ENCODE results near the gene DPYSL4.

The DPYSL4 gene

DNA sequence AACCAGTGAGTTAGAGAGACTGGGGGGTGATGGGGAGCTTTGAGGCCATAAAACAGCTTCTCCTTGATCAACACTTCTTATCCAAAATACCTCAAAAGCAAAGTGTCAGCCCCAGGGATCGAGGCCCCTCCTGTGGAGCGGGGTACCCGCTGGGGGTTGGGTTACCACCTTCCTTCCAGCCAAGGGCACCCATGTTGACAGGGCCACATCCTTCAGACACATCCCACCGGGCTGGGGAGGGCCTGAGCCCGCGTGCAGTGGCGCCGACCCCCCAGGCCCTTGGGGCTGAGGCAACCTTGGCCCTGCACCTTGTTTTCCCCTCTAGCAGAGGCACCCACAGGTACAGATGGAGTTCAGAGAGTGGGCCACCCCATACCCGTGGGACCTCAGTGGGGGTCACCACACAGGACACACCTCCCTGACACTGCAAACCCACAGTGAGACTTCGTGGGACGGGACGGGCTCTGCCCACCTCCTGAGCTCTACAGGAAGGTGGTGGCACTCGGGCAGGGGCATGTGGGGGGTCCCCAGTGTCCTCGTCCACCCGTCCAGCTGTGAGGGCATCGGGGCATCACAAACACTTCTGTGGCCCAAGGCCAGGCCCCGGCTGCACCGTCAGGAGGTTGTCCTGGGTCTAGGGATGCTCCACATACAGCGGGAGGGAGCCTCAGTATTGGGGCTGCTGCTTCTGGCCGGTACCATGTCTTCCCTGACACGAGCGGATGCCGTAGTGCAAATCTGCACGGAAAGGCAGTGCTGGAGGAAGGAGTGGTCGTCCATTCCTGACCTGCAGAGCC is 10.7 kb downstream of the DPYSL4 start:
- DNase-seq: no peak

DNA sequence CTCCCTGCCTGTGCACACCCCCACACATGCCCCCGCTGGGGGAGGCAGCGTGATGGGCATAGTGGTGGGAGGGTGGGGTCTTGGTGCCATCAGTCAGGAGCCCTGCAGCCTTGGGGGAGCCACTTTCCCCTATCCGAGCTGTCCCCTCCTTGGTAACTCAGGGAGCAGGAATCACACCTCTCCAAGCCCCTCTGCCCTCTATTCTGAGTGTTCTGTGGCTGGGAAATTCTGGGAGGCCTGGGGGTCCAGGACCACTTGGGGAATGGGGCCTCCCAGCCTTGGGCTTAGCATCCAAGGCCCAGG is 11.3 kb downstream of the DPYSL4 start:
- no peak for DNase-seq

DNA sequence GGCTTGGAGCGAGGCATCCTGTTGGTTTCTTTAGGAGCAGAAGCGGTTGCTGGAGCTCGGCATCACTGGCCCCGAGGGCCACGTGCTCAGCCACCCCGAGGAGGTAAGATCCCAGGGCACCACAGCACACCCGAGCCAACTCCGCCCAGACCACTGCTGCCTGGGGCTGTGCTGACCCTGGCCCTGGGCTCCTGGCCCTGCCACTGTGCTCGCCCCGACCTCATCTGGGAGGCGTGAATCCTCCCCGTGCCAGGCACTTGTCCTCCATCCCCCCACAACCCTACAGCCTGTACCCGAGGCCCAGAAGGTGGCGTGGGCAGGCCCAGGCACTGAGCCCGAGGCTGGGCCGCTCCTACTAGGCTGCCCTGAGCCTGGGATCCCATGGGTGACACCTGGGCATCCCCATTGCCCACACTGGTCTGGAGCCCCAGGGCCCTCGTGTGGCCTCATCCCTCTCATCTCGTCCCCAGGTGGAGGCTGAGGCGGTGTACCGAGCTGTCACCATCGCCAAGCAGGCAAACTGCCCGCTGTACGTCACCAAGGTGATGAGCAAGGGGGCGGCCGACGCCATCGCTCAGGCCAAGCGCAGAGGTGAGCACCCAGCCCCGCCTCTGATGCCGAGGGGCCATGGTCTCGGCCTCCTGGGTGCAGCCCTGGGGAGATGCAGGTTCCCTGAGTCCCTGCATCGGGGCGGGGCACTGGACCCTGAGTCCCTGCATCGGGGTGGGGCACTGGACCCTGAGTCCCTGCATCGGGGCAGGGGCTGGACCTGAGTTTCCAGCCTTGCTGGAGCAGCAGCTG is 11.8 kb downstream of the DPYSL4 start:
- DNase-seq: no peak

DNA sequence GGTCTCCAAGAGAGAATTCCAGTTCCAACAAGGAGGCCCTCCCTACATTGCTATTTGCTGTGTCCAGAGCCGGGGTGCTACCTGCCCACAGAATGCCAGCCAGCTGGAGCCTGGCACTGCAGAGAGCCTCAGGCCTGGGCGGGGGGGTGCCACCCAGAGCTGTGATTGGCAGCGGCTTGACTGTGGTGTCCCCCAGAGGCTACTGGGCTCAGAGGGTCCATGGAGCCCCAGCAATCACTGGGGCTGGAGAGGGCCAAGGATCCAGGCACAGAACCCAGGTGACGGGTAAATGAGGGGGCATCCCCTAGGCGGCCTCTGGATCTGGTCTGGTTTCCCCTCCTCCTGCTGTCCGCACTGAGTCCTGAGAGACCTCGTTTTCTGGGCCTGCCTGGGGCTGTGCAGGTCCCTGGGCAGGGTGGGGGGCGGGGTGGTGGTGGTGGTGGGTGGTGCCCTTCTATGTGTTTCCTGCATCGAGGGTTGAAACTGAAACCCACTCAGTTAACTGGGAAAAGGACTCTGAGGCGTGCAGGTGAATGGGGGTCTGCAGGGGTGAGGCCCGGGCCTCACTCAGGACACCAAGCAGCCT is 12.6 kb downstream of the DPYSL4 start:
- no peak for DNase-seq

DNA sequence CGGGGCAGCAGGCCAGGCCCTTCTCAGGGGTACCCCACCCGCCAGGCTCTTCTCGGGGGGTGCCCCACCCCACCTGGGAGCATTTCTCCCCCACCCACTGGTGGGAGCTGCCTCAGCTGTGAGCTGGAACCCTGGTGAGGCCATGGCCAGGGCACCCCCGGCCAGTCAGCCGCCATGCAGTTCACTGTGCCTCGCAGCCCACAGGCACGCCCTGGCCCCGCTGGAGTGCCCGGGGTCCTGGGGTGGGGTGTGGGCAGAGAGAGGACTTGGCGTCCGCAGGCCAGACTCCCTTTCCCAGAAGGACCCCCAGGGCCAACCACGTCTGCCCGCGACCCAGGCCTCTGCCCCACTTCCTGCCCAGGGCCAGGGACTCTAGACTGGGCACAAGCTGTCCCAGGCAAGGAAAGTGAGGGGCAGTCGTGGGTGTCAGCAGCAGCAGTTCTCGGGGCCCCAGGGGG is 13.1 kb downstream of the DPYSL4 start:
- no peak for DNase-seq

DNA sequence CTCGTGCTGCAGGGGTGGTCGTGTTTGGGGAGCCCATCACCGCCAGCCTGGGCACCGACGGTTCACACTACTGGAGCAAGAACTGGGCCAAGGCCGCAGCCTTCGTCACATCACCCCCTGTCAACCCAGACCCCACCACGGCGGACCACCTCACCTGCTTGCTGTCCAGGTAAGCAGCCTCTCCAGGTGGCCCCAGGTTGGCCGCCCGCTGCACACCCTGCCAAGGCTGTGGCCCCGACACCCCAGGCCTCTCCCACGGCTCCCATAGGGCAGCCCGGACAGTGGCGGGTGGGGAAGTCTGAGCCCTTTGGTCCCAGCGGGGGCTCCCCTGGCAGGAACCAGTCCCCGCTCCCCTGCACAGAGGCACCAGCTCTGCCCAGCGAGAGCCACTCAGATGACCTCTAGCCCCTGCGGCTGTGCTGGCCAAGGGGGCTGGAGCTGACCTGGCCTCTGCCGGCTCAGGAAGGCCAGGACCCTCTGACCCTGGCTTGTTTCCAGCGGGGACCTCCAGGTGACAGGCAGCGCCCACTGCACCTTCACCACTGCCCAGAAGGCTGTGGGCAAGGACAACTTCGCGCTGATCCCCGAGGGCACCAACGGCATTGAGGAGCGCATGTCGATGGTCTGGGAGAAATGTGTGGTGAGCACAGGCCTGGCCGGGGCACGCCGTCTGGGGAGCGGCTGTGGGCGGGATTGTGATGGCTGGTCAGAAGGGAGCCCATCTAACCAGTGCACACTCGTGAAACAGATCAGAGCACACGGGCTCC is 13.8 kb downstream of the DPYSL4 start:
- no peak for DNase-seq

DNA sequence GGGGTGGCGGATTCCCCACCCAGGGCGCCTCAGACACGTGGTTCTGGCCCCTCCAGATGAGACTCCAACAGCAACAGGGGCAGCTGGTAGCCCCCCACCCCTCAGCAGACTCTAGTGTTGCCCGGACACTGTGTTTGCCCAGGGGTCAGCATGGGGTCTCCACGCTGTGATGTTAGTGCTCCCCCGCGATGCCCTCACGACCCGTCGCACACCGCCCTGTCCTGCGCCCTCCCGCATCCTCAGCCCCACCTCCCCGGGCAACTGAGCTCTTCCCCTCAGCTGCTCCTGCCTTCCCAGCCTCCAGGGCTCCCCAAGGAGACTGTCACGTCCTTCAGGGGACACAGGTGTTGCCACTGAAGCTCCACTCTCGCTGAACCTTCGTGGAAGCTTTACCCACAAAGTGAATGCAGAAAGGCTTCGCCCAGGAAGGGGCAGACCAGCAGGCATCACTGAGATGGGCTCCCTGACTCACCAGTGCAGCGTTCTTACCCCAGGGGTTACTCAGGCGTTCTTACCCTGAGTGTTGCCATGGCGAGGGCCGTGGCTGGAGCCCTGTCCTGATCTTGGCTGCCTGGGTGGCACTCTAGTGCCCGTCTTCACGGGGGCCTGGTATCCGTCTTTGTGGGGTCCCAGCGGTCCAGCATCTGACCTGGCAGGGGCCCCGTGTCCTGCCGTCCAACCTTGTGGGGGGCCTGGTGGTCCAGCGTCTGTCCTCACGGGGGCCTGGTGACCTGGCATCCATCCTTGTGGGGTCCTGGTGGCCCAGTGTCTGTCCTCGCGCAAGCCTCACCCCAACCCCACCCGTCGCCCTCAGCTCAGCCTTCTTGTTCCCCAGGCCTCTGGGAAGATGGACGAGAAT is 14.6 kb downstream of the DPYSL4 start:
- DNase-seq: no peak

DNA sequence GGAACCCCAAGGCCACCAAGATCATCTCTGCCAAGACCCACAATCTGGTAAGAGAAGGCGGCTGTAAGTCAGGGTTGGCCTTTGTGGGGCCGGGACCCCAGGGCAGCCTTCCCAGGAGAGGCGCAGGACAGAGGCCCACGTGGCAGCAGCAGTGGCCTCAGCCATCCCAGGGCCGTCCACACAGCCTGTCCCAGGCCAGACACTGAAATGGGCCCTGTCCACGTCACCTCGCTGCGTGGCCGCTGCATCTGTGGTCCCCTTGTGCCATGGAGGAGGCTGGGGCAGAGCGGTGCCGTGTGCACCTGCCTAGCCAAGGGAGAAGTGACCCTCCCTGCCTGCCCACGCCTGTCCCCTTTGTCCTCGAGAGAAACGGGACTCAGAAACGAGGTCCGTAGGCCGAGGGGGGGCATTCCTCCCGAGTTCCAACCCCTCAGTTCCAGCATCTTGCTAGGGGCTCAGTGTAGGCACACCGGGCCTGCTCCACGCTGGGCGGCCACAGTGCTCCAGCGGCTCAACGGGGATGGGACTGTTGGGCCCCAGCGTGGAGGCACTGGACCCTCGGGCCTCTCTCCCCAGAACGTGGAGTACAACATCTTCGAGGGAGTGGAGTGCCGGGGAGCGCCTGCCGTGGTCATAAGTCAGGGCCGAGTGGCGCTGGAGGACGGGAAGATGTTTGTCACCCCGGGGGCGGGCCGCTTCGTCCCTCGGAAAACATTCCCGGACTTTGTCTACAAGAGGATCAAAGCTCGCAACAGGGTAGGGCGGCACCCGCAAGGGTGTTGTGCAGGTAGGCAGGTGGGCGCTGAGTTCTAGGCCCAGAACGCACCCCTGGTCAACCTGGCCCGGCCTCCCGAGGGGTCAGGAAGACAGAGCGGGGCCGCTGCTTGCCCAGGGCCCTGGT is 15.6 kb downstream of the DPYSL4 start:
- DNase-seq: no peak

DNA sequence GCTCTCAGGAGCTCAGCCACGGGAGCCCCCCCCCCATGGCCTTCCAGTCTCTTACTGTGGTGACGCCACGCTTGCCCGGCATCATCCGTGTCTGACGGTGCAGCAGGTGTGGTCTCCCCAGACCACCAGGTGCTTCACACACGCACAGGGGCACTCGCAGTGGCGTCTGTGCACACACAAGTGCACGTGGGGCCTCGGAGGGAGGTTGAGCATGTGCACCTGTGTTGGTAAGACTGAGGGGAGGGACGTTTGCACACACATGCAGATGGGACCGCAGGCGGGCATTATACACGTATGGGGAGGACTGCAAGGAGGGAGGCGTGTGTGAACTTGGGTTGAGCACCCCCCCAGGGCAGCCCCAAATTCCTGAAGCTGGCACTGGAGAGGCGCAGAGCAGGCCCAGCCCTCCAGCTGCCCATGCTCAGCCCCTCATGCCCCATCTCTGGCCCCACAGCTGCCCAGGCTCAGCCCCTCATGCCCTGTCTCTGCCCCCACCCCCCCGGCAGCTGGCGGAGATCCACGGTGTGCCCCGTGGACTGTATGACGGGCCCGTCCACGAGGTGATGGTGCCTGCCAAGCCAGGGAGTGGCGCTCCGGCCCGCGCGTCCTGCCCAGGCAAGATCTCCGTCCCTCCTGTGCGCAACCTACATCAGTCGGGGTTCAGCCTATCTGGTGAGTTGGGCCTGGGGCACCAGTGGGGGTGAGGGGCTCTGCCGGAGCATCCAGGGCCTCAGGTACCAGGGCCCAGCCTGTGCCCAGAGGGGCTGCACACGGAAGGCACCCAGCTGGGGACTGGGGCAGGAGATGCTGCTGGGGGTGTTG is 16.7 kb downstream of the DPYSL4 start:
- DNase-seq: no peak

DNA sequence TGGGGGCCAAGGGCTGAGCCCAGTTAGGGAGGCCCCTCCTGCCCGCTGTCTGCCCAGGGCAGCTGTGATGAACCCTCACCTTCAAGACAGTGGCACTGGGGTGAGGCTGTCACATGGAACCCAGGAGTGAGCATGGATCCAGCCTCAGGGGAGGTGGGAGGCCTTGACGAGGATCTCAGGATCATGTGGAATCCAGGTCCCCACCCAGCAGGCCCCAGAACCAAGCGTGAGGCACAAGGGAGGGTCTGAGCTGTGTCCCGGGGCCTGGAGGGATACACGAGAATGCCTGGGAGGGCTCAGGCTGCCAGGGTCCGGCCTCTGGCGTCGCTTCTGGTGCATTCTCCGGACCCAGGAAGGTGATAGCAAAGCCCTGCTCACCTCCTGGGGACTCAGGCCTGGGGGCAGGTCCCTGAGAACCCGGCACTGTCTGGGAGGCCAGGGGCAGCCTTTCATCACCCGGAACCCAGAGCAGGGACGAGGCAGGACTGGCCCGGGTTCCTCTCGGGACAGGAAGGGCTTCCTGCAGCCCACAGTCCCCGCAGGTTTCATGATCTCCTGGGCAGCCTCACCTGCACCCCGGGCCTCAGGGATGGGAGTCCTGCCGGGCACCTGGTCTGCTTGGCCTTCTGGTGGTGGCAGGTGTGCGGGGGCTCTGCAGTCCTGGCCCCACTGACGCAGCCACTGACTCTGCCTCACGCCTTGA is 17.5 kb downstream of the DPYSL4 start:
- no peak for DNase-seq

DNA sequence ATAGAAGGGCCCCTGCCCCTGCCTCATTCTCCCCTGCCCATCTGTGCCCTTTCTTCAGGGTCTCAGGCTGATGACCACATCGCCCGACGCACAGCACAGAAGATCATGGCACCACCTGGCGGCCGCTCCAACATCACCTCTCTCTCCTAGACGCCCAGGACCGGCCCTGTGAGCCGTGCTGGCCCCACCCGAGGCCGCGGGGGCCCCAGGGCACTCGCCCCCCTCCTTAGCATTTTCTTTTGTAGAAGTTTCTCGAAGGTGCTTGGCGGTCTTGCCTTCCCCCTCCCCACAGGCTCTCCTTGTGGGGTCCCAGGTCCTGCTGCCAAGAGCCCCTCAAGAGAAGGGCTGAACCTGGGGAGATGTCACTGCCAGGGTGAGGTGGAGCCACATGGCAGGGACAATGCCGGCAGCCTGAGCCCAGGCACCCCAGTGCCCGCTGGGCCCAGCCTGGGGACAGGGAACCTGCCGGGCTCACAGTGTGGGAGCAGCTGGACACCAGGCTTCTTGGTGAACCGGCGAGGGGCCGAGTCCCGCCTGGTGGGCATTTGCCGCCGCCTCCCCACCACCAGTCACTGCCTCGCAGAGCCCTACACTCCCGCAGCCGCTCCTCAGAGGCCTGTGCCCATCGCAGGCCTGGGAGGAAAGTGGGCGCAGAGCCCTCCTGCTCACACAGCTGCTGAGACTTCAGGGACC is 18.2 kb downstream of the DPYSL4 start:
- DNase-seq: no peak

DNA sequence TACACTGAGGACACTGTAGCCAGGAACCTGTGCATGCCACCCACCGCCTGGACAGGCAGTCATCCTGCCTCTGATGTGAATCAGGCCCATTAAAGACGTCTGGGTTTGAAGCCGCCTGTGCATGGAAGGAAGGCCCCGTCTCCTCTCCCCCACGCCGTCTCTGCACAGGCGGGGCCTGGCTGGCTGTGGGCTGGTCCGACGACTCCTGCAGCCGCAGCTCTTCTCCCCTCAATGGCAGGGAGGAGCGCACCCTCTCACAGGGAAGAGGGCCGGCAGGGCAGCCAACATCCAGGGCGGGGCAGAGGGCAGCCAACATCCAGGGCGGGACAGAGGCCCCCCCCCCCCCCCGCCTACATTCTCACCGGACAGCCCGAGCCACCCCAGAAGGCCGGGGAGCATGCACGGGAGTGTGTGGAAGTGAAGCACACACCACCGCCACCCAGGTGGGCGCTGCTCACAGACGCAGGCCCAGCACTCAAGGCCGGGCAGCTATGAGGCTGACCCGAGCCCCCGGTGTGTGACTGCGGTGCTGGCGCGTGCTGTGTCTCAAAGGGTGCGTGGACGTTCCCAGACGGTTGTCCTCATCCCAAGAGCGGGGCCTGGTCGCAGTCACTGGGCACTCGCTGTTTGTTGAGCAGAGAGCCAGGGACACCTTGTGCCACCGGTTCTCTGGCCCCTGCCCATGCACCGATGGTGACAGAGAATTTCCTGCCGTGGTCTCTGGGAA is 19.1 kb downstream of the DPYSL4 start:
- no peak for DNase-seq

DNA sequence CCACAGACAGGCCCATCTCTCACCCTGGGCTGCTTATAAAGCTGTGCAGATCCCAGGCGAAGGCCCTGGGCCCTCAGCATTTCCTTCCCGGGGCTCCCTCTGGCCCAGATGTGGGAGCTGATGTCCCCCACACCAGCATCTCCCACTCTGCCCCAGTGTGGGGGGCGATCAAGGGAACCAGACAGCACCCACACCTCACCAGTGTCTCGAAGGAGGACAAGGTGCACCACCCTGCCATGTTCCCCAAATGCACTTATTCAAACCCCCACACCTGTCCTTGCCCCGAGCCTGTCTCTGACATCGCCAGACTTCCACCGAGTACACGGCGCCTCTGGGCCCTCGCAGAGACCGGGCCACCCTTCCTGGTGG is 19.6 kb downstream of the DPYSL4 start:
- no peak for DNase-seq

DNA sequence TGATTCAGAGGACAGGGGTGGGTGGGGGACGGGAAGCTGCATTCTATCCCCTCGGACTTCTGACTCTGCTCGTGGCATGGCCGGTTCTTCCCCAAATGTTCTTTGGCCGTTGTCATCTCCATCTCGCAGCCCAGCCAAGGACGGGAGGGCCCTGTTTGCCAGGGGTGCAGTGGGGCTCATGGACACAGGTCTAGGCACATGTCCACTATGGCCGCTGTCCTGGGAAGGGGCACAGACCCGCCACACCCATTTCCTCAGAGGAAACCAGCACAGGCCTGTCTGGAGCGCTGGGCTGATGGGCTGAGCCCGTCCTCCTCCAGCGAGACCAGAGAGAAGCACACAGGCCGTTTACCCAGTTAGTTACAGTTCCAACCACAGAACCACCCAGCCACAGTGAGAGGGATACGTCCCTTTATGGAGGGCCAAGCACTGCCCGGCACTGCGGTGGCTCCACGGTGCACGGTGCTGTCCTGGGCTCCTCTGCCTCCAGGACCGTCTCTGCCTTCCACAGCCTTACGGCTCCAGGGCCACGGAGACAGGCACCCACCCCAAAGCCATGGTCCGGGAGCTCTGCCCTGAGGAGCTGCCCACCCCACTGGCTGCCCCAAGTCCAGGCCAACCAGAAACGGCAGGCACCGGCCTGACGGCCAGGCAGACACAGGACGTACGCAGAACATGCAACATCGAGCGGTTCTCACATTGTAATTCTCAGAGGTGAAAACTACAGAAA is 20.2 kb downstream of the DPYSL4 start:
- no peak for DNase-seq

DNA sequence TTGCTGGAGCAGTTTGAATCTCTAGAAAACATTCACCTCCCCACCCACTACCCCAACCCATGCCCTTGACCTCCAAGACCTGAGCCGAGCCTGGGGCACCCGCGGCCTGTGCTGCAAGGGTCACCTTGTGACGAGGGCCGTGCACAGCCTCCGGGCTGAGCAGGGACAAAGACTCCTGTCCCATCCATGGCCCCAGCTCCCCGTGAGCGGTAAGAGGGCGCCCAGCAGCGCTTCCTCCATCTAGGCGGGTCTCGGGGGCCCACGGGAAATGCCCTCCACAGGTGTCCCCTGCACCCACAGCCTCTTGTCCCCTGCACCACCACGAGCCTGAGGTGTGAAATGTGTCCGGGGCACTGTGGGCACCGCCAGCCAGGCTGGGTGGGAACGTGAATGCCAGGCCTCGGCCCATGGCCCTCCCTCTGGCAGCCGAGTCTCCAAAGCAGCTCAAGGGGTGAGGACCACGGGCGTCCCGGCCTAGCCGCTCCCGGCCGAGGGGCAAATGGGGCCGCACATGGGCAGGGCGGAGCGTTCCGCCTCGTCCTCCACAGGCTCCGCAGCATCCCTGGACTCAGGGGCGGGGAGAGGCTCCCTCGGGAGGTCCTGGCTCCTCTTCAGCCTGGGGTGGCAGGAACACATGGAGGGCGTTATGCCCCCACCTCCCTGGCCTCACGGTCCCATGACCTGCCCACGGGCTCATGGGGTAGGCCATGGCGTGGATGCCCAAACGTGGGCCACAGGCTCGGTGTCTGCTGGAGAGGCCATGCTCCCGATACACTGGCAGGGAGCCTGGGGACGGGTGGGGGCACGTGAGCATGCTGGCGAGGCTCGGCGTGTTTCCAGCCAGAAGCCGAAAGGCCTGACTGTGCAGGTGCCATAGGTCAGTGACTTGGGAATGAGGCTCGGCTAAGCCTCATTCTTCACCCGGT is 21.1 kb downstream of the DPYSL4 start:
- no peak for DNase-seq

DNA sequence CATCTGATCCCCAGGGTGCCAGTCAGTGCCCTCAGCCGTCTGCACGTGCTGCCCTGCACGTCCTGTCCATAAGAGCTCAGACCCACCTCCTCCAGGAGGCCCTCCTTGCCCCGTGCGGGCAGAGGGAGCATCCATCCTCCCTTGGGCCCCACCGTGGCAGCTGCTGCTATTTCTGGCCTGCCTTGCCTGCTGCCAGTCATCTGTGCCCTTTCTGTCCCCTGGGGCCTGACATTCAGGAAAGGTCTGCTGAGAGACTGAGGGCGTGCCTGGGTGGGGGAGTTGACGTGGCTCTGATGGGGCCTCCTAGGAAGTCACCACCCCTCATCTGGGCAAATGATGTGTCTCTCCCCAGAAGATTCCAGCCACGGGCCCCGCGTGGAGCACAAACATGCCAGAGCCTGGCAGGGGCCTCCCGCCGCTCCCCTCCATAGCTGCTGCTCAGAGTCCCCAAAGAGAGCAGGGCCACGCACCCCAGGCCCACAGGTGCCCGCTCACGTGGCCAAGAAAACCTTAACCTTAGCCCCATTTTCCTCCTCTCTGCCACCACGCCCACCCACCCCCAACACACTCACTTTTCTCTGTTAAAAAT is 21.8 kb downstream of the DPYSL4 start:
- no peak for DNase-seq

Measured in hematopoietic multipotent progenitor cell treated with erythropoietin and hydrocortisone succinate and interleukin-3 and kit ligand, for 6 days (in vitro differentiated cells).